H7 (cell line): ENCODE results near the gene WIPF3. TPM values are rescaled to one million over a fixed set of nuclear protein-coding genes. Genes with fewer than 3 reads are reported as not detected.

Experiments
- DNase-seq: peaks from one replicate; pipeline ENCODE4 v3.0.0; 2012
- H3K27me3 ChIP-seq: 2 replicates; pipeline ENCODE4 v1.6.0; 2011; ENCODE audit warnings: mild to moderate bottlenecking, low read length; ENCODE audit not compliant: control insufficient read depth, insufficient read depth
- H3K36me3 ChIP-seq: replicated peaks from 2 replicates; pipeline ENCODE4 v1.5.1; 2011; ENCODE audit warnings: low read length; ENCODE audit not compliant: control insufficient read depth, insufficient read depth
- H3K4me3 ChIP-seq: 2 replicates; pipeline ENCODE4 v1.5.1; 2011; ENCODE audit warnings: low read depth, mild to moderate bottlenecking, control low read depth, low read length, moderate library complexity; ENCODE audit not compliant: insufficient read depth
- total RNA-seq: library from RNA; depleted of rRNA; stranded (reverse); fragments of >200 nt; shearing (Covaris generic); gene quantifications from 2 replicates; pipeline ENCODE4 v1.2.3, GENCODE V29; 2014

Gene WIPF3
- total RNA-seq, 1 experiment from 2014 or later = 1.4 TPM

DNA sequence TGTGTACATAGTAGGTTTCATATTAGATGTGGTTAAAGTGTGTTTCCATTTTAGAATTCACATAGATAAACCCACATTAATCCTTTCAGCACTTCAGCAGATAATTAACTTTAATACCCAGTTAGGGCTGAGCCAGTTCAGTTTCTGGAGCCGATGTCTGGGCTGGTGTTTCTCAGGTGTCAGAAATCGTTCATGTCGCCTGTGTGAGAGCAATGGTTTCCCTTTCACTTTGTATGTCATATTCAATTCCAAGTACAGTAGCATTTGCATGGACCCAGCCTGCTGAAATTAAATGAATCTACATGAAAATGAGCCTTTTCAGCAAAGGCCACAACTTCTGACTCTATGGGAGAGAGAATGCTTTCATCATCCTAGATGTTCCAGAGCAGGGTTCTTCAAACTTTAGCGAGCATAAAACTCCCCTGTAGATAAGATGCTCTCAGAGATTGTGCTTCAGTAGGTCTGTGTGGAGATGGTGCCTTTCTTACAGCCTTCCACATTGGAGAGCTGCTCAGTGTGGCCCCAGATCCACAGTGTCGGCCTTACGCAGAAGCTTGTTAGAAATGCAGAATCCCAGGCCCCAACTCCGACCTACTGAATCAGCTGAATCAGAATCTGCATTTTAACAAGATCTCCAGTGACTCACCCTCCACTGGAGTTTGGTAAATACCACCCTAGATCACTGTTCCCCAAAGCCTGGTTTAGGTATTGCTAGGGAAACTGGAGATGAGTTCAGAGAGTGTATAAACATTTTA is 19.6 kb downstream of the WIPF3 start:
- no peaks in the 10 kb centered on the region for H3K36me3 ChIP-seq
- no peaks in the 10 kb centered on the region for H3K27me3 ChIP-seq
- no peak for DNase-seq
- no peak overlapping the region for H3K4me3 ChIP-seq

DNA sequence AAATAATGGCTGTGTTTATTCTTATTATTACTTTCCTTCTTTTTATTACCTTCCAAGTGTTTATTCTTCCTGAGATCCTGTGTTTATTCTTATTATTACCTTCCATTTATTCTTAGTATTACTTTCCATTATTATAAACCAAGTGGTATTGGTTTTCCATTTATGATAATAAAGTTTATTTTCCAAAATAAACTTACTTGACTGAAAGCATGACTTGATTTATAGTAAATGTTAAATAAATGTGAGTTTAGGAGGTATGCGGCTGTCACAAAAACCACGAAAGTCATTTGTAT is 20.2 kb downstream of the WIPF3 start:
- no peak for DNase-seq
- no peak overlapping the region for H3K4me3 ChIP-seq
- H3K36me3 ChIP-seq = no peaks in the 10 kb centered on the region
- no peaks in the 10 kb centered on the region for H3K27me3 ChIP-seq

DNA sequence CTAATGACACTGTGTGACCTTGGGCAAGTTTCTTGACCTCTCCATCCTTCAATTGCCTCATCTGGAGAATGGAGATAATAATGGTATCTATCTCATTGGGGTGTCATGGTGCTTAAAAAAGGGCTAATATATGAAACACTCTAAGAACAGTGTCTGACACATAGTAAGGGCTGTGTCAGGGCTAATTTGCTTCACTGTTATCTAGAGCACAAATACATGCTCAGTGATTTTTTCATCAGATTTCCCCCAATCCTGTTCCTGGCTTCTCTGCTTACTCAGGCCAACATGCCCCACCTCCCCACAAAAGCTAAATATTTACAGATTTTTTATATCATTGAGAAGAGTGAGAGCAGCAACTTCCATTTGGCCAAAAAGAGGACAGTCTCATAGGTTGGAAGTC is 20.6 kb downstream of the WIPF3 start:
- no peak for DNase-seq
- H3K4me3 ChIP-seq = no peak overlapping the region
- no peaks in the 10 kb centered on the region for H3K27me3 ChIP-seq
- no peaks in the 10 kb centered on the region for H3K36me3 ChIP-seq

DNA sequence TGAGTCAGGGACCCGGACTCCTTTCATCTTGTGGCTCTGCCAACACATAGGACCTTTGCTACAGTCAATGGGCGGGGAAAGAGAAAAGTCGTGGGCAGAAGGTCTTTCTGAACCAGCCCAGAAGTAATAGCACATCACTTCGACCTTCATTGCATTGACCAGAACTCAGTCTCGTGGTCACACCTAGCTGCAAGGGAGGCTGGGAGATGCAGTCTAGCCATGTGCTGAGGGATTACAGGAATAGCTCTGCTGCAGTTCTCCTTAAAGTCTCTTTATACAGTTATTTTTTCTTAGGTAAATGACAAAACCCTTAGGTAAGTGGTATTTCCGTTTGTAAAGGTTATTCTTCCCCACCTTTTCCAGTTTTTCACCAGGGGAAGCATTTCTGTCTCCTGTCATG is 25.4 kb downstream of the WIPF3 start:
- no peaks in the 10 kb centered on the region for H3K27me3 ChIP-seq
- DNase-seq = no peak
- H3K36me3 ChIP-seq = no peaks in the 10 kb centered on the region
- no peak overlapping the region for H3K4me3 ChIP-seq

DNA sequence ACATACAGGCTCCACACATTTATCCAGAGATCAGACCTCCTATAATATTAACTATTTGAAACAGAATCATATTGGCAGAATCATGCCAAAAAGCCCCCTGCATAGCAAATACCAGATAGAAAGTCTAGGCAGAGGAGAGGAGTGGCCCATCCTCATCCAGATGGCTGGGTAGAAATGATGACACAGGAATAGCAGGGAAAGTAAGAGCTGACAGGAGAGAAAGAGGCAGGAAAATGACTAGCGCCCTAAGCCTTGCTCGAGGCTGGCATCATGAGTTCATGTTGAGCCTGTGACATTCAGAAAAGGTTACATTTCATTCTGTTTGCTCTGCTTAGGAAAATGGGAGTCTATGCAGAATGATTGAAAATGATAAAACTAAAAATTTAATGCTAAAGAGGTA is 27.6 kb downstream of the WIPF3 start:
- no peaks in the 10 kb centered on the region for H3K27me3 ChIP-seq
- H3K4me3 ChIP-seq = no peak overlapping the region
- DNase-seq = no peak
- no peaks in the 10 kb centered on the region for H3K36me3 ChIP-seq

DNA sequence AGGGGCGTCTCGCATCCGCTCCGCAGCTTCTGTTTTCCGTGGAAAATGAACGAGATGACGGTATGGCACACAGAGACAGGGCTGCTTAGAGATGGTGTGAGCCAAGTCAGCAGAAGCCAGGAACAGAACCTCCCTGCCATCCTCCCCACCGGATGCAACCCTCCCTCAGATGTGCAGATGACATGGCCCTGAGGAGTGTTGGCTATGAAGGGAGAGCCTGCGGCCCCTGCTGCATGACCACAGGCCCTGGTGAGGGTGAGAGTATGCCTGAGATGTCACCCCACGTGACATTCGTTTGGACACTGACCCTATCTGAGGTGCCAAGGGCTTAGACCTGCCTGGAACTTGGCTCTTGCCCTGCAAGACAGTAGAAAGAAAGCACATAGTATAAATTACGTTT is 29.4 kb downstream of the WIPF3 start:
- no peak for DNase-seq
- H3K36me3 ChIP-seq = no peaks in the 10 kb centered on the region
- no peaks in the 10 kb centered on the region for H3K27me3 ChIP-seq
- H3K4me3 ChIP-seq = no peak overlapping the region

DNA sequence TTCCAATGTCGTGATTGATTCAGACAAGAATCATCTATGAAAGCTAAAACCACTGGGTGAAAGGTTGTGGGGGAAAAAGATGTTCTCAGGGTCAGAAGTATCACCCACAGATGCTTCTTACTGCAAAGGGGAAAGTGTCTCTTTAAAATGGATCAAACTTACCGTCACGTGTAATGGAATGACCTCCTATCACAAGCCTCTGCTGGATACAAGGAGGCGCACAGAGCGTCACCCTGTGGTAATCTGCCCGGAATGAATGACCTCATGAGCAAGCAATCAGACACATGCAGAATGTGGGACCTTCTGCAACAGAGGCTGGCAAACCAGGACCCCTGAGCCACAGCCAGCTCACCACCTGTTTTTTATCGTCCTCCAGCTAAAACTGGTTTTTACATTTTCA is 33.0 kb downstream of the WIPF3 start:
- Histone ChIP-seq H3K27me3 (no peaks in the 10 kb centered on the region), H3K4me3 (no peak overlapping the region), H3K36me3 (no peaks in the 10 kb centered on the region)
- no peak for DNase-seq

DNA sequence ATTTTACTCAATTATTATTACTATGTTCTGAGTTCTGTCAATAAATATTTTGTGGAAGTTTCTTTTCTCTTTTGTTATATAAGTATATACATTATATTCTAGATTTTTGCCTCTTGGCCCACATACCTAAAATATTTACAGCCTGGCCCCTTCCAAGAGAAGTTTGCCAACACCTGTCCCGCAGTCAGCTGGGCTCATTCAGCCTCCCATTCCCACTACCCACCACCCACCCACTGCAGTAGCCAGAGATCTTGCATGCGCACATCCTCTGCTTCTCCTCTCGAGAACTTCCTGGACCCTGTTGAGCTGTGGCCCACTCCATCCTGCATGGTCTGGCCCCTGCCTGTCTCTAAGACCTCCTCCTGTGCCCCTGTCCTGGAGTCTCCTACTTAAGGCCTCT is 33.6 kb downstream of the WIPF3 start:
- no peaks in the 10 kb centered on the region for H3K27me3 ChIP-seq
- no peaks in the 10 kb centered on the region for H3K36me3 ChIP-seq
- no peak overlapping the region for H3K4me3 ChIP-seq
- no peak for DNase-seq

DNA sequence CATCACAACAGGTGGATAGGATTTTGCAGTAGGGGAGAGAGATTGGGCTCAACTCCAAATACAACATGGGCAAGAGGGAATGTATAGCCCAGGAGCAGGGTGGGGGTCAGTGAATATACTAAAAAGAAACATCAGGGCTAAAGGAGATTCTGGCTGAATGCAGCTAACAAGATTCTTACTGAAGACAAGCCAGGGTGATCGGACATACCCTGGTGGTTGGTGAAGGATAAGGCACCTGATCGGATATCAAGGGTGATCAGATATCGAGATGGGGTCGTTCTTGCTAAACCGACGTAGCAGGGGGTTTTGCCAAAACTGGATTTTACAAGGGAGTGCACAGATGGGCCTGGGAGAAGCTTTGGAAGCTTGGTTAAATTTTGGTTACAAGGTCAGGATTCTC is 34.4 kb downstream of the WIPF3 start:
- H3K4me3 ChIP-seq = no peak overlapping the region
- H3K36me3 ChIP-seq = no peaks in the 10 kb centered on the region
- DNase-seq = no peak
- no peaks in the 10 kb centered on the region for H3K27me3 ChIP-seq

DNA sequence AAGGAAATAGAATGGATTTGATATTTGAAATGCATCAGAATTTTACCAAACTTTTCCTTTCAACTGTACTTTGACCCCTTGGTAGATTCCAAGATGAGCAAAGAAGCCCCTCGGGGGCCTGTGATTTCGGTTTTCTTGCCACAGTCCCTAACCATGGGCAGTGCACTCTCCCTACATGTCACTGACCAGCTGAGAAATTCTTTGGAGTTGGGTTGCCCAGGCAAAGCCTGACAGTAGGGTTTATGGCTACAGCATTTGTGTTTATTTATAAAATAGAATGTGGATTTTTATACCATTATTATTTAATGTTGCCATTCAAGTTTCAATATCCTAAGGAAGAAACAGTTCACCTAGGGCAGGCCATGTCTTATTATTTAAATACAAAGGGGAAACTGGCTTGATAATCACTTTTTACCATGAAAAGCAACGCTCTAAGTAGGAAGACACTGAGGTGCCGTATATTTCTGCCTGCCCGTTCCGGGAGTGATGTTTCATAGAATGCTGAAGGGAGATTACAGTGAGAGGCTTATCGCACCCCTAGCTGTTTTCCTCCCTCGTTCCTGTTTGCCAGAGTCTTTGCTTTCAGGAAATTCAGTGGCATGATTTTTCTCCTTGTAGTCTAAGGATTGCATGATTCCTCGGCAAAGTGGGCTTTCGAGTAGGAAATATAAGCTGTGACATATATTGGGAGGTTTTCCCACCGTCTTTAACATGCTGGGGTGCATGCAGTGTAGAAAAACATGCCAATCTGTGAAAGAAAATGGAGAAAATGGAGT is 35.8 kb downstream of the WIPF3 start:
- H3K27me3 ChIP-seq = no peaks in the 10 kb centered on the region
- no peak for DNase-seq
- no peak overlapping the region for H3K4me3 ChIP-seq
- H3K36me3 ChIP-seq = no peaks in the 10 kb centered on the region

DNA sequence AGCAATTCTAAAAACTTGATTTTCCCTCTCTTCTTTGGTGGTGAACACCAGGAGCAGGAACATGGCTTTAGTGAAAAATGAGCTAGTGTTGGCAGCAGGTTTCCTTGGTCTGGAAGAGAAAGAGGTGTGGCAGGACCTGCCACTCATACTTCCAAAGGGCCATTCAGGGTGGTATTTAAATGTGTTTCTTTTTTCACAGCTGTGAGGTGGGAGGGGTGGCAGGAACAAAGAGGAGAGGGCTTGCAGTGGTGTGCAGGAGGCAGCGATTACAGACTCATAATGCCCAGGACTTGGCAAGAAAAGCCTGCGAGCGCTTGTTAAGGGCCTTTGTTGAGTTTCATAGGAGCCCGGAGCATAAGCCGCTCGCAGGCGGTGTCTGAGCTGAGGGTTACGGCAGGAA is 36.8 kb downstream of the WIPF3 start:
- Histone ChIP-seq H3K27me3 (no peaks in the 10 kb centered on the region), H3K4me3 (no peak overlapping the region), H3K36me3 (no peaks in the 10 kb centered on the region)
- no peak for DNase-seq

DNA sequence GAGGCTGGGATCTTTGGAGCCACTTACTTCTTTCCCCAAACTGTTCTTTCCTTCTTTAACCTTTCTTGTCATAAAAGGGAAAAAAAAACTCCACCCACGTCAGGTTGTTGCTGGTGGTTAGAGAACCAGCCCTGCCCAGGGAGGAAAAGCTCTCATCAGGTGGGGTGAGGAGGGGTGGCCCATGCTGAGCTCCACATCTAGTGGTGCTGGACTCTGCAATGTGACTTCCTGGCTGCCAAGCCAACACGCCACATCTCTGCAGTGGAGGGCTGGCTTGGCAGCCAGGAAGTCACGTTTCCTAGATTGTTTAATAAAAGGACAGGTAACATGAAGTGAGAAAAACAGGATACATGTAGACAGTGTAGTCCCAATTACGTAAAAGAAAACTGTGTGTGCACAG is 37.4 kb downstream of the WIPF3 start:
- H3K4me3 ChIP-seq = no peak overlapping the region
- no peaks in the 10 kb centered on the region for H3K27me3 ChIP-seq
- no peak for DNase-seq
- no peaks in the 10 kb centered on the region for H3K36me3 ChIP-seq

DNA sequence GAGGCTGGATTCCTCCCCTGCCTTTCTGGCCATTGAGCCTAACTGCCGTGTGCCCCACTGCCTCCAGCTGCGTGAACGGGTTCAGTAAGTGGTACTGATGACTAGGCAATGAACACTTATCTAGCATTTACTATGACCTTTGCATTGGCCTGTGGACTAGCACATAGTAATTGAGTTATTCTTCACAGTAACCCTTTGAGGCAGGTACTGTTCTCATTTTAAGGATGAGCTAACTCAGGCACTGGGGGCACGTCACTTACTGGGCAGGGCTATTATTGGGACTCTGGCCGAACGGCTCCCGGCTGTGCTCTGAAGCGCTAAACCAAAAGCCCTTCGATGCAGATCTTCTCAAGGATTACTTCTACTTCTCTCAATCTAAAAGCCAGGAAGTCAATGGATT is 38.3 kb downstream of the WIPF3 start:
- no peak overlapping the region for H3K4me3 ChIP-seq

DNA sequence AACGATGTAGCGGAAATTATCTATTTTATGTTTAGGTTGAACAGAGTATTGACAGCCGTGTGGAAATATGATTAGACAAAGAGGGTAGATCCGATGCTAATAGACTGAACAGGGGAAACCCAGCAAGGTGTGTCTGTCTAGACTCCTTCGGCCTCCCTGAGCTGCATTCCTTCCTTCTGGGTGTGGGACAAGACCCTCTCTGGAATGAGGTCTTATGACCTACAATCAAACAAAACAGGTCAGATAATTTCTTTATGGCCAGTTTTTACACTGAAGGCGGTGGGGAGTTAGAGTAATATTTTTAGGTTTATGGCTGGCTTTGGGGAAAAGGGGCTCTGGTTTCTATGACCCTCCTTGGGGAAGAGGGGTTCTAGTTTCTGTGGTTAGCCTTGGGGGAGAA is 41.2 kb downstream of the WIPF3 start:
- Histone ChIP-seq H3K27me3 (no peaks in the 10 kb centered on the region), H3K36me3 (no peaks in the 10 kb centered on the region), H3K4me3 (no peak overlapping the region)
- DNase-seq = no peak

More for the DNA sequence above, 38.3 kb downstream of the WIPF3 start:
- no peak for DNase-seq
- Histone ChIP-seq H3K36me3 (no peaks in the 10 kb centered on the region), H3K27me3 (no peaks in the 10 kb centered on the region)

DNA sequence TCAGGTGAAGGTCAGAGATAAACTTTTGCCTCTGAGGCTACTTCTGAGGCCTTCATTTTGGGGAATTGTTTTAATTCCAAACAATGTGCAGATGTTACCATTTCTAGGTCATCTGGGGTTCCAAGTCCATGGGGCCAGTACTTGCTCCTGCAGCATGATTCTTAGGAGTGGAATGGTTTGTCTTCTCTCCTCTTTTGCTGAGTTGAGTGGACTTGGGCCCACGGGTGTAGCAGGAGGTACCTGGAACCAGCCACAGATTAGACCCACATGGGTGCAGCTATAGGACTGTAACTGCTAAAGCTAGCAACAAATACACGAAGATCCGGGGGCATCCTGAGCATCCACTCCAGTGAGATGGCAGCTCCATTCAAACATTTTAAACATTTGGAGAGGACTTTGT is 41.6 kb downstream of the WIPF3 start:
- DNase-seq = no peak
- no peaks in the 10 kb centered on the region for H3K27me3 ChIP-seq
- H3K4me3 ChIP-seq = no peak overlapping the region
- no peaks in the 10 kb centered on the region for H3K36me3 ChIP-seq
